HG02623 (cell line): ENCODE measurements around the gene GSC.
"Not testable (repeated sequence)": the region's sequence is repeated elsewhere in the genome, so short reads cannot be mapped to it uniquely, and the experiment has no call there.

Experiments used
- ATAC-seq: cut with Tn5 transposase; IDR thresholded peaks from one replicate; pipeline ENCODE4 v1.9.1; 2021; ENCODE audit warnings: moderate library complexity; ENCODE audit not compliant: unreplicated experiment

GSC gene

DNA sequence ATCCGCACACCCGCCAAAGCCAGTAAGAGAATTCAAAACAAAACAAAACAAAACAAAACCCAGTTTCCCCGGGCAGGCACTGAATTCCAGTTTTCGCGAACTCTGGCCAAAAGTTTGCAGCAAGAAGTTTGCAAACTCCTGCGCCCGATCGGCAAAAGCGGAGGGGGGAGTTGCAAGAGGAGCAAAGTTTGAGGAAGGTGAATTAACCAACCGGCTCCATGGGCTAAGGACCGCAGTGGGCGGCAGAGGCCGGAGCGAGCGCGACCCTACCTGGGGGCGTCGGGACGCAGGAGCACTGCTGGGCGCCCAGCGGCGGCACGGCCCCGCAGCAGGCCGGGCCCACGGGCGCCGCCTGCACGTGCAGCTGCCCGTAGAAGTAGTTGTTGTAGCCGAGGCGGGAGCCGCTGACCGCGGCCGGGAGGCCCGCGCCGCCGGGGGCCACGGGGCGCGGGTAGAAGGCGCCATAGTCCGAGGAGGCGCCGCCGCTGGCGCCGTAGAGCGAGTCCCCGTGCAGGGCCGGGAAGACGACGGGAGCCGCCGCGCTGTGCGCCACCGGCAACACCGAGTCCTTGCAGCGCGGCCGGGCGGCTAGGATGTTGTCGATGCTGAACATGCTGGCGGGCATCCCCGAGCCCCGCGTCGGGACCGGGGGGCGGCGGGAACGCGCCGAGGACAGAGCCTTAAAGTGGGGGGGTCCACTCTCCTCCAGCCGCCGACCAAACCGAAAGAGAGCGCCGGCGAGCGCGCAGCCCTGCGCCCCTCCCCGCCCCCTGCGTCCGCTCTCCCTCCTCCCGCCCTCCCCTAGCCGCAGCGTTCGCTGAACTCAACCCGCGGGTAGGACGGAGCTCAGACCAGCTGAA, at the start of gene GSC:
Gene GSC, minus strand, starts transcription at position 723 of the 860 bp plus-strand sequence. Its CDS starts 98 bp downstream, at position 625.
- ATAC-seq = no peak

DNA sequence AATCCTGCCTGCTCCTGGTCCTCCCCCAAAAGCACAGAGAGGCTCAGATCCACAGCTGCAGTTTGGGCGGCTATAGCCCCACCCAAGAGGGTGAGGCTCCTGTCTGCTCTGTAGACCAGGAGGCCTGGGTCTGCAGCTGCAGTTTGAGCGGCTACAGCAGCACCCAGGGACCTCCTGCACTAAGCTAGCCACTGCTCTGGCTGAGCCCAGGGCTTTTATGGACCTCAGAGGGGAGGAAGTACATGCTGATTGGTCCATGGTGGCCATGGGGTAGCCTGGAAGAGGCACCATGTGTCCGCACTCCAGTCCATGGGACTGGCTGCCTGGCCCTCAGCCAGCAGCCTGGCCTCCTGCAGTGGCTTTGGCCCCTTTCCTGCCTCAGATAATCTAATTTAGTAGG, 49.6 kb upstream of the GSC start:
- ATAC-seq = no peak

DNA sequence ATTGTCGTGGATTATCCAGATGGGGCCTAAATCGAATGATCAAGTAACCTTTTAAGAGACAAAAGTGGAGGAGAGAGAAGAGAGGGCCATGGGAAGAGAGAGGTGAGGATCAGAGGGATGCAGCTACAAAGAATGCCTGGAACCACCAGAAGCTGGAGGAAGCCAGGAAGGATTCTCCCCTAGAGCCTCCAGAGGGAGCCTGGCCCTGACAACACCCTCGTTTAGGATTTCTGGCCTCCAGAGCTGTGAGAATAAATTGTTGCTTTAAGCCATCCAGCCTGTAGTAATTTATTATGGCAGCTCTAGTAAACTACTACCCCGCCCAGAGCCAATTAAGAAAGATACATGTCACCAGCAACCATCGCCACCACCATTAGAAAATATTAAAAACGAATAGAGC, 46.2 kb upstream of the GSC start:
- ATAC-seq = no peak

DNA sequence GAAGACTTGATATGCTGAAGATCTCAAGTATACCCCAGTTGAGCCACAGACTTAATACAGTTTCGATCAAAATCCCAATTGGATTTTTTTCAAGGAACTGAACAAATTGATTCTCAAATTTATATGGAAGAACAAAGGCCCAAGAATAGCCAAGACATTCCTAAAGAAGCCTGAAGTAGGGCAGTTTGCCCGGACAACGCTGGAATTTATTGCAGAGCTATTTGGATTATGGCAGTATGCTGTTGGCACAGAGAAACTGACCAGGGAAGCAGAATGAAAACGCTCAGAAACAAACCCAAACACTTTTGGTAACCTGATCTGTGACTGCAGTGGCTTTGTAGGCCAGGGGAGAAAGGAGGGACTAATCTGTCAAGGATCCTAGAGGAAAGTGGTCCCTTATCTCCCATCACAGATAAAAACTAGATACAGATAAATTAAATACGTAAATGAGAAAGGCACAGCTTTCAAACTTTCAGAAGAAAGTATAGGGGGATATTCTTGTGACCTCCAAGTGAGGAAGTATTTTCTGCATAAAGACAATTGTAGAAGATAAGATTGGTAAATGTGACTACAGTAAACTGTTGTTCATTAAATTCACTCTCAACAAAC, 35.9 kb upstream of the GSC start:
- no peak for ATAC-seq

DNA sequence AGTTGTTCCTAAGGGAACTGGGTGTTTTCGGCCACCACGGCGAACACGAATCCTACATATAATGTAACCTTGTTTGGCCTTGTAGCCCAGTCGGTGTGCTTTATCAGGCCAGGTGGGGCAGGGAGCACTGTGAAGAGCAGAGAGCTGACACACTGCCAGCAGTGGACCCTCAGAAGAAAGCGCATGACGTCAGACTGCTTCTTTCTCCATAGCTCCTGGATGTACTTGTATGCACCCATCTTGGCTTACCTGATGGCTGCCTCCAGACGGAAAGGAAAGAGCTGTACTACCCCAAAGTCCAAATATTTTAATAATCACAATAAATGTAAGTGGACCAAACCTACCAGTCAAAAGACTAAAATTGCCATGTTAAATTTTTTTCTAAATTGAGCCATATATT, 31.3 kb upstream of the GSC start:
- no peak for ATAC-seq

DNA sequence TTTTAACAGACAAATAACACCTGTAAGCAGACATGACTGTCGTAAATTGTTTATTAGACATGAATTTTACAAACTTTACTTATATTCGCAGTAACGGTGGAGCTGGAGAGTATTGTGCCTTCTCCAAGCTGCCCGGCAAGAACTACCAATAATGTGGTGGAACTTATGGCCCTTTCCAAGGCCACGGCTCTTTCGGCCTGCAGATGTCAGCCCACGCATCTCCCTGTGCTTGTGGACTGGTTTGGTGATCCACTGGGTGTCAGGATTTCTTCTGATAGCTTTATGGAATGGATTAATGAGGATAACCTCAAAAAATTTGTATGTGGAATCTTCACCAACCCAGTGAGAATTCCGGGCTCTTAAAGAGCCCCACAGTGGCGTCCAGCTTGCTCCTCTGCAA, 30.9 kb upstream of the GSC start:
- not testable (repeated sequence) for ATAC-seq

DNA sequence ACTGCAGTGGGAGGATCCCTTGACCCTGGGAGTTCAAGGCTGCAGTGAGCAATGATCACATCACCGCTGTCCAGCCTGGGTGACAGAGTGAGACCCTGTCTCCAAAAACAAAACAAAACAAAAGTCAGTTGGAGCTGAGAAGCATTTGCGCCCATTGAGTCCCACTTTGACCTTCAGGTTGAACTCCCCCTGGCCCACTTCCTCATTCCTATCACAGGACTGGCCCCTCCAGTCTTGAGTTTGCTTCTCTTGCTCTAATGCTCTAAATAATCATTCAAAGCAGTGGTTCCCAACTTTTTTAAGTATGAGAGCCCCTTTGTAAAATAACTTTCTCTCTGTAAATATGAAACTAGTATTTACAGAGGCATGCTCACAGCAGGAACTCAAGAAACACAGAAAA, 28.0 kb upstream of the GSC start:
- no peak for ATAC-seq

DNA sequence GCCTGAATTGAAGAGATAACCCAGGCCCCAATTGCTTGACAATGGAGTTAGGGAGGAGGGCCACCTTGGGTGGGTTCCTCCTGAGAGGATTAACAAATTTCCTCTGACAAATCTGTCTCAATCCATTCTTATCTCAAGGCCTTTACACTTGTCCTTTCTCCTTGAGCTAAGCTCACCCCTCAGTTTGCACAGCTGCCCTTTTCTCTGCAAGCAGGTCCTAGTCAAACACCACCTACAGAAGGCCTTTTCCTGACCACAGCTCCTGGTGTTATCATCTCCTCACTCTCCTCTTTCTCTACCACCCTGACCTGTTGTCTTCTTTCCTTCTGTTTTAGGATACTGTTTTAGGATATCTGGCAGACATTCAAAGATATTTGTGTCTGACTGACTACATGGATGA, 26.4 kb upstream of the GSC start:
- no peak for ATAC-seq

DNA sequence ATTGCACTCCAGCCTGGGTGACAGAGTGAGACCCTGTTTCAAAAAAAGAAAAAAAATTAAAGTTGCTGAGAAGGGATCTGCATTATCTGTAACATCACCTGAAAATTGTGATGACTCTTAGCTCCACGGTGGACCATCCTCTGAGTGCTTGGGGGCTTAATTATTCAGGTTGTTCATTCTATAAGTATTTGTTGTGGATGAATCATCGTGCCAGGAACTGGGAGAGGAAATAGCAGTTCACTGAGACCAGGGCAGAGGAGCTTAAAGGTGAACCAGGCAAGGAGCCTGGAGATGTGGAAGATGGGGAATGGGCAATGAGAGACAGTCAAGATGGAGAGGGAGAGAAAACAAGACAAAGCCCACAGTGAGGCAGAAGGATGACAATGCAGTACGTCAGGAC, 25.5 kb upstream of the GSC start:
- no peak for ATAC-seq

DNA sequence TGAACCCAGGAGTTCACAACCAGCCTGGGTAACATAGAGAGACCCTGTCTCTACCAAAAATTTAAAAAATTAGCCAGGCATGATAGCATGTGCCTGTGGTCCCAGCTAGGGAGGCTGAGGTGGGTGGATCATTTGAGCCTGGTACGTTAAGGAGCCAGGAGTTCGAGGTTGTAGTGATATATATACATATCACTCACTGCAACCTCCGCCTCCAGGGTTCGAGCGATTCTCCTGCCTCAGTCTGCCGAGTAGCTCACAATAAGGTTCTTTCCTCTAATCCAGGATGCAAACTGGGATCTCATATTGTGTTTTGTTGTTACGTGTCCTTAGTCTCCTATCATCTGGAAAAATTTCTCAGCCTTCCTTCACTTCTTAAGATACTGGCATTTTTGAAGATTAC, 24.0 kb upstream of the GSC start:
- no peak for ATAC-seq

DNA sequence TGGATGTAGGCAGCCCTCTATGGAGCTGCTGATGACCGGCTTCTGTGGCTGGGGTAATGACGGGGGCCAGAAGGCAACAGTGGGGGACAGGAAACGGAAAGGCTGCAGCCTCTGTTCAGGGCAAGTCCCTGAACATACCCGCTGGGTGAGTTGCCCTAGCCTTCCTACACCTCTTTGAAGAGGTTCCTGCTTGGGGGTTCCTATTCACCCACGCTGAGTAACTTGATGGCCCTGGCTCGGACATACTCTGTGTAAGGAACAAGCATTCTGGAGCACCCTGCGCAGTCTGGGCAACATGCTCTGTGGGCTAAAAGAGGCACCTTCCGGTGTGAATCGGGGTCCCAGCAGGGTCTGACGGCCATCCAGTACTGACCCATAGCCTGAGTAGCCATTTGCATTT, 17.7 kb upstream of the GSC start:
- ATAC-seq = no peak

DNA sequence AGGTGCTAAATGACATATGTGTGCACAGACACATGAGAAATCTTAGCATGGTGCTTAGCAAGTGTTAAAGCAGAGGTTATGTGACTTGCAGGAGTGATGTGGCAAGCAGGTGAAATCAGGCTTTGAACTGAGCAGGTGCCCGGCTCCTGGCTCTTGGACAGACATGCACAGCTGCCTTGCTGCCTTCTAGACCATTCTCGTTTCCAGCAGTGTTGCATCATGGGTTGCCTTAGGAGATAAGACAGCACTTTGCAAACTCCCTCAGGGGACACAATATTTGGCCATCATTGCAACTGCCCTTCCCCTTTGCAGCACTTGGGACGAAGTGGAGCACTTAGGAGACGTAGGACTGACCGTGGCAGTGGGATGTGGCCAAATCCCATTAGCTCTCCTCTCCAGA, 17.2 kb upstream of the GSC start:
- ATAC-seq = no peak

DNA sequence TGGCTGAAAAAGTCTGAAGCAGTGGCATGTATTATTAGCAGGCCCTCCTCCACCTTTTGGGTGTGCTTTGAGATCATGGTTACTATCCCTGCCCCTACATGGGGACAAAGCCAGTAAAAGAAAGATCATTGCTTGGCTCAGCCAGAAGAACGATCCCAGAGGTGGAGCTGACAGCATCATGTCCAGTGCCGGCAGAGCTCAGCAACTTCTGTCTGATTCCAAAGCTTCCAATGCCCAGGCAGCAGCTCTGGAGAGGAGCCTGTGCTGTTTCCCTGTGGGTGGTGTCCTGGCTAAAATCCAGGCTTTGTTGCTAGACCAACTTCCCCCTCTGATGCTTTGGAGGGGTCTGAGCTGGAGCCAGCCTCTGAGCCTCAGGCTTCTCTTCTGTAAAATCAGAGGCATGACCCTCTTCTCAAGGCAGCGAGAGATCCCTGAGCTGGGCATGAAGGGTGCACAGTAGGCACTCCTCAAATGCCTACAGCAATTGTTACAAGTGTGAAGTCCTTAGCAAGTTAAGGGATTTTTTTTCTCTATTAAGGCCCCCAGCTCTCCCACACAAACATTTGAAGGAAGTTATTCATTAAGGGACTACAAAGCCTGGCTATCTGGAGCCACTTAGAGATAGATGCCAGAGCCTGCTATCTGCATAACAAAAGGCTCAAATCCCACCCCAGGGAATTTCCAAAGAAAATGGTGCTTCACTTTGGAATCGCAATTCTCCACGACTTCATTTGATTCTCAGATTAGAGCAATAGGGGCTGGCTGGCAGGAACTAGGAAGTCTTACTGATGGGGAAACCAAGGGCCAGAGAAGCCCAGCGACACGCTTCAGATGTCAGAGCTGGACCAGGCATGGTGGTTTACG, 10.9 kb upstream of the GSC start:
- no peak for ATAC-seq

DNA sequence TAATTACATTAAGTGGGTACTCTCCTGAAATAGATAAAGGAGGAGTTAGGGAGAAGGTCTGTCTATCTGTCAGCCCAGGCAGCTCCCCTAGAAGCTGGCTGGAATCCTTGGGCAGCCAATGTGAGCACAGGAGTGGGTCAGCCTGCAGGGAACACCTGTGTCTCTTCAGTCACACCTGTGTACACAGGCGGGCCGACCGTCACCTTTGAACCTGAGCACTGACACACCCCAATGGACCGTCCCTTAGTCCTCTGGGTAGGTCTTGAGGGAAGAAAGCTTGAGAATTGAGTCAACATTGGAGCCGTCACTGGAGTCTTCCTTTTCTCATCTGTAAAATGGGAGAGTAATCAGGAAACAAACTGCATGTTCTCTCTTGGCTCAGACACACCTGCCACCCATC, 9.8 kb upstream of the GSC start:
- no peak for ATAC-seq

DNA sequence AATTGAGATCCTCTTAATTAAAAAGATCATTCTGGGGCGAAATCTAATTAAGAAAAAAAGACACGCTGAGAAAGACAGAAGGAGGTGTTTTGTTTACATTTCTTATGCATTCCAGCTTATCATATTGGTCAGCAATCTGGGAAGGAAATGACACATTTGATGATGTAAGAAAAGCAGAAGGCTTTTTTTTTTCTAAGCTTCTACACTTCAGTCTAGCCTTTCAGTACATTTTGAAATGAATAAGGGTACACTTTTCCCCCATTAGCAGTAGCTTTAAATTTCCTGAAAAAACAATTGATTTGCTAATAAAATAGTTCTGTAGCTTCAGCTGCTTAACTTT, 5.9 kb upstream of the GSC start:
- no peak for ATAC-seq

DNA sequence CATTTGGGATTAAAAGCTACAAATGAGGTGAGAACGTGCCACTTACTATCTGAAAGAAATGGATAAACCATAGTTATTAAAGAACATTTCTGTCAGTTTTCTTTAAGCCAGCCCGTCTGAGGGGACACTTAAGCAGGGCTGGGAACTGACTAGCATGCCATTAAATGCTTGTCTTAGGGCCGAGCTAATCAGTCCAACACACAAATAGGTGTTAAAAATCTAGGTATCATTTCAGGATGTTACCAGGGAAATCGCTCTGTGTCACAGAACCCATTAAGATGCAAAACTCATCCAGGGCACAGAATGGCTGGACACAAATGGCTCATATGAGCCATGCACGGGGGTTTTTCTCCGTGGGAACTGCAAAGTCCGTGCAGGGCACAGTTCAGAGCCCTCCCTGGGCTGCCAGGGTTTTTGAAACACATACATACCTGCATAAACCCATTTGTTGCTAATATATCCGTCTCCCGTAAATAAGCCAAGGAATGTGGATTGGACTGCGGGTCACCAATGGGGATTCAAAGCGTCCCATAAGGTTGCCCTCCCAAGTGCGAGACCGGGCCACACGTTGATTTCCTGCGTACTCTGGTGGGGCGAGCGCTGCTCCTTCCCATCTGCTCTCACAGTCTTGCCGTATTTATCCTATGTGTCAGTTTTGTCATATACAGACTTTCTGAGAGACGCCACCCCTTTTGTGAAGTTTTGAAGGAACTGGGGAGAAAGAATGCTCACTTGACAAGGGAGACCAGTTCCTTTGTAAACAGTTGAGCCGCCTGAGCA, 5.4 kb upstream of the GSC start:
- ATAC-seq = no peak

DNA sequence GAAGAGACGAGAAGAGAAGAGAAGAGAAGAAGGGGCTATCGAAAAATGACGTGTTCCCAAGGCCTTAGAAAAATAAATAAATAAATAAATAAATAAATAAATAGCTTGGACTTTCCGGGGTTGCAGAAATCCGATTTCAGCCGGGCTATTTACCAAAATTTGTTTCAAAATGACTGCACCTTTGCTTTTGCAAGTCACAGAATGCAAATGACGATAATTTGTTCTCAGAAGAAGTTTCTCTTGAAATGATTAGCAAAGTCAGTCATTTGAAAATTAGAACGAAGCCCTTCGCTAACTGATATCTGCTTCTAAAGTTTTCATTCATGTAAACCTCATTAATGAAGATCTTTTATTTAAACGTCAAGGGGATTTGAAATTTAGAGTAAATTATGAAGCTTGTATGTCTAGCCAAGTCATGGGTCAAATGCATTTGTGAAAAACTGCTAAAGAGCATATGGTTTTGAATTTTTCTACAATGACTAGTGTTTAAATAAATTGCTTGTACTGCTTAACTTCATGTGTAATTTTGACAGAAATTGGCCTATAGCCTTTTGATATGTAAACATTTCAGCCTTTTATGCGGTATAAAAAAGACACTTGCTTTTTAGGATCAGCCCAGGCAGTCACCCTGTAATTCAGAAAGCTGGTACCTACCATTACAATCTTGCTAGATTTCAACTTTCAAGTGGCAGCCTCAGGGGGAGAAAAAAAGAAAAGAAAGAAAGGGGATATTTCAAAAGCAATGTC, 4.6 kb upstream of the GSC start:
- ATAC-seq = no peak

DNA sequence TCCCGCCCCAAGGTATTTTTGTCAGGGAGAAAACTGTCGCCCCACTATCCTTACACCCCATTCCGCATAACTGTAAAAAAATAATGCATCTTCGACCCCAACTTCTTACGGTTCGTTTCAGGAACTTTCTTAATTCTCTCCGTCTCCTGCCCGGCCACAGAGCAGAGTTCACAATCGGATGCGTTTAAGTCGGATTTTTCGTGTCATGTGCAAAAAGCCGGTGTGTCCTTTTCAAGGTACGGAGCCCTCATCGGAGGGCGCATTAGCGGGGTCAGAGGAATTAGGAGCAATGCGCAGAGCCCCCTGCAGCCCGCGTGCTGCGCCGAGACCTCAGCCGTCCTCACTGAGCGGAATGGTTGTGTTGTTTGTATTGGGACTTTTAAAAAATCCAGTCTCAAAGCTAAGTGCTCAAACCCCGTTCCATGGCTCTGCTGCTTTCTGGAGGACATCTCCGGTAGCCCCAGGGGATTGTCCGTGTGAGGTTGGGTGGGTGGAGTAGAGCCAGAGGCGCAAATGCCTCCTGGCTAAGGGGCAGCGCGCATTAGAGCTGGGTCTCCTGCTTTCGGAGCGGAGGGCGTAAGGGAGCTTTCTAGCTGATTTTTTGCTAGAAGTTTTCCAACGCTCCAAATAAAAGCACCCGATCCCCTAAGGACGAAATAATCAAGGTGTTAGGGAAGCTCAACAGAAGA, 3.9 kb upstream of the GSC start:
- no peak for ATAC-seq

DNA sequence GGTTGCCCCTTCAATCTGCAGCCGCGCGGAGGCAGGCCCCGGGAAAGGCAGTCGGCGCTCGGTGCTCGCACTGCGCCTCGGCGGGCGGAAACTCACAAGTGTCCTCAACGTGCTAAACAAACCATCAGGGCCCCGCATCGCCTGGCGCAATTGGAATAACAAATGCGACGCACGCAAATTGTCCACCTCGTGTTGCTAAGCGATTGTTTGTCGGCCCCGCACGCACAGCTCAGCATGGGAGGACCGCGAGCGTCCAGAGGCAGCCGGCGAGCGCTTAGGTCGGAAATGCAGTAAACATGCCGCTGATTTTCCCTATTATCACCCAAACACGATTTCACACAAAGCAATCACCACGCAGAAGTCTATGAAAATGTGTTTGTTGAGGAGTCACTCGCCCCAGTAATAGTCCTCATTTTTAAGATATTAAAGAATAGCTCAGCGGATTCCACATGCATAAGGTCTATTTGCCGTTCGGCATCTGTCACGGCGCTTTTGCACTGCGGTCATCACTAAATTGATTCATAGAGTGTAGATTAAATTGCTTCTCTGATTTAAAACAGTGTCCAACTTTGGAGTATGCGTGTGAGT, 3.2 kb upstream of the GSC start:
- ATAC-seq = no peak
